LNCaP clone FGC (cell line): Measurements from ENCODE around the gene TMEM221.
A peak's percentile ranks its signal among the peaks of the same experiment; 100 is the strongest.

Experiments
- DNase-seq: peaks from one replicate; pipeline ENCODE4 v3.0.0-alpha.2; 2011; ENCODE audit warnings: low read depth
- H3K4me3 ChIP-seq: 2 replicates; pipeline ENCODE4 v1.5.1; 2011; ENCODE audit warnings: mild to moderate bottlenecking, low read depth, low read length, control low read depth
- CTCF ChIP-seq: IDR thresholded peaks from 2 replicates; pipeline ENCODE4 v1.5.1; 2012; ENCODE audit warnings: mild to moderate bottlenecking; ENCODE audit not compliant: control insufficient read depth, insufficient read depth; ENCODE audit errors: extremely low read depth

Gene TMEM221

GRCh38 chr19:17448131-17448967, at the start of gene TMEM221:
Gene TMEM221, minus strand, starts transcription at chr19:17448668. Its CDS starts 206 bp downstream, at chr19:17448462.
- no peak for DNase-seq
- no peak within 1 kb of the TSS for H3K4me3 ChIP-seq

DNA sequence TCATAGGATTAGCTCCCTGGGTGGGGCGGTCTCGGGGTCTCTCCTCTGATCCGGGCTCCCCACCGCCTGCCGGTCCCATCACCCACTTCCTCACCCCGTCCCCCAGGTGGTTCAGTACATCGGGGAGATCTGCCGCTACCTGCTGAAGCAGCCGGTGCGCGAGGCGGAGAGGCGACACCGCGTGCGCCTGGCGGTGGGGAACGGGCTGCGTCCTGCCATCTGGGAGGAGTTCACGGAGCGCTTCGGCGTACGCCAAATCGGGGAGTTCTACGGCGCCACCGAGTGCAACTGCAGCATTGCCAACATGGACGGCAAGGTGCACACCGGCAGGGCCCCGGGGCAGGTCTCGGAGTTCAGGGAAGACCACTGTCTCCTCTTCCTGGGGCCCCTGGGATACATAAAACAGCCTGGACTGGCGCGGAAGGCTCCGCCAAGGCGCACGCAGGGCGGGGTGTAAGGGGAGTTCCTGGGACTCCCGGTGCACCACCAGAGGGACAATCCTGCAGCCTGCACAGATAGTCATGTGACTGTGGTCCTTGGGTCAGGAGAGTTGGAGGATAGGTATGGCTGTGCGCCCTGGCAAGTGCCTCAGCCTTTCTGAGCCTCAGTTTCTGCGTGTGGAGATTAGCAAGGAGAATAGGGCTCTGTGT, 48.8 kb upstream of the TMEM221 start:
- TF ChIP-seq CTCF = no peak
- DNase-seq = no peak
- no peak overlapping the region for H3K4me3 ChIP-seq

More at GRCh38 chr19:17448131-17448967, at the start of gene TMEM221:
- TF ChIP-seq CTCF = no peak

GRCh38 chr19:17496337-17496997, 48.0 kb upstream of the TMEM221 start:
- DNase-seq = no peak
- TF ChIP-seq CTCF = peak; percentile 84

DNA sequence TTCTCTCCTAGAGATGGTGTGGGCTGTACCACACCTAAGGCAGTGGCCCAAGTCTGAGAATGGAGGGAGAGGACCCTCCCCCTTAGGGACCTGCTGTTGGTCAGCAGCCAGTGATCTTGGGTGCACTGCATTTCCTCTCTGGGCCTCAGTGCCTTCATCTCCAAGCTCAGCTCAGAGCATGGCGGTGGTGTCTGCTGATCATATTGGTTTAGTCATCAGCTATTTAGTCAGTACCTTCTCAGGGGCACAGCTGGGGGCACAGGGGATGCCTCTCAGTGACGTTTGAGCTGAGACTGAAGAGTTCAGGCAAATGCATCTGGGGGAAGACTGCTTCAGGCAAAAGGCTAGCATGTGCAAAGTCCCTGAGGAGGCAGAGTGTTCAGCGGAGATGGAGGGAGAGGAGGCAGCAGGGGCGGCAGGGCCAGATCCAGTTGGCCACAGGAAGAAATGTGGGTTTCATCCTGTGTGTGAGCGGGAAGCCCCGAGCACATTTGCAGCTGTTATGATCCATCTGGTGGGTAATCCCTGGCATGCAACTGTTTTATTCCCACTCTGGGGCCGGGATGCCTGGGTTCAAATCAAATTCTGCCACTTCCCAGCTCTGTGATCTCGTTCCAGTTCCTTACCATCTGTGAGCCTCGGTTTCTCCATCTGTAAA, 47.3 kb upstream of the TMEM221 start:
- DNase-seq = no peak
- TF ChIP-seq CTCF = no peak
- H3K4me3 ChIP-seq = no peak overlapping the region

More at GRCh38 chr19:17496337-17496997, 48.0 kb upstream of the TMEM221 start:
- no peak overlapping the region for H3K4me3 ChIP-seq

DNA sequence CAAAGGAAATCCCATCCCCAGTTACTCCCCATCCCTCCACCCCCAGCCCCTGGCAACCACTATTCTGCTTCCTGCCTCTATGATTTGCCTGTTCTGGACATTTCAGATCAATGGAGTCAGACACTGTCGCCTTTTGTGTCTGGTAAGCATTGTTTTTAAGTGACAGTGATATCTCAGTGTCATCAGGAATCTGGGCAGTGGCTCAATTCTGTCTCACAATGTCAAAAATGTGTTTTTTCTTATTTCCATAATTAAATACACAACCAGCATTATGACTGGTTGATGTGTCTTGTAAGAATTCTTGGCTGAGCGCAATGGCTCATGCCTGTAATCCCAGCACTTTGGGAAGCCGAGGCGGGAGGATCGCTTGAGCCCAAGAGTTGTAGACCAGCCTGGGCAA, 42.8 kb upstream of the TMEM221 start:
- no peak for DNase-seq
- TF ChIP-seq CTCF = no peak
- no peak overlapping the region for H3K4me3 ChIP-seq

DNA sequence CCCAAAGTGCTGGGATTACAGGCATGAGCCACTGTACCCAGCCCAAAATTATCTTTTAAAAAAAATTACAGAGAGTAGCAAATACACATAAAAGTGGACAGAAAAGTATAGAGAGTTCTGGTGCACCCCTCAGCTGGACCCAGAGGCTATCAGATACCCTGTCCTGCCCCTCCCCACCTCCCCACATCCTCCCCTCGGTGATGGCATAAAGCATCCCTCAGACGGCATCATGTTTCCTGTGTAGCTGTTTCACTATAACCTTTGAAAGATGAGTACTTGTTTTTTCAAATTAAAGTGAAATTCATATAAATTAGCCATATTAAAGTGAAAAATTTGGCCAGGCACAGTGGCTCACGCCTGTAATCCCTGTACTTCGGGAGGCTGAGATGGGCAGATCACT, 41.9 kb upstream of the TMEM221 start:
- no peak for TF ChIP-seq CTCF
- H3K4me3 ChIP-seq = no peak overlapping the region
- no peak for DNase-seq
